GM12865 (cell line): Measurements from ENCODE around the gene TNFSF13B.
A peak's percentile ranks its signal among the peaks of the same experiment; 100 is the strongest.
"Not testable (repeated sequence)": the region's sequence is repeated elsewhere in the genome, so short reads cannot be mapped to it uniquely, and the experiment has no call there.

Source experiments
- DNase-seq: peaks from one replicate; pipeline ENCODE4 v3.0.0; 2010; ENCODE audit warnings: low read depth
- H3K4me3 ChIP-seq: 2 replicates; pipeline ENCODE4 v1.5.1; 2011; ENCODE audit warnings: mild to moderate bottlenecking, low read depth, low read length, control low read depth
- CTCF ChIP-seq: IDR thresholded peaks from 2 replicates; pipeline ENCODE4 v1.5.1; 2011; ENCODE audit warnings: low read length, control low read depth, low read depth, inconsistent platforms; ENCODE audit not compliant: insufficient read depth; ENCODE audit errors: missing control alignments

Gene TNFSF13B

GRCh38 chr13:108304170-108305016 is 34.9 kb downstream of the TNFSF13B start:
- no peak for DNase-seq
- H3K4me3 ChIP-seq, result no peak overlapping the region
- TF ChIP-seq CTCF, result no peak

- H3K4me3 ChIP-seq, result no peak overlapping the region
- TF ChIP-seq CTCF, result no peak
- no peak for DNase-seq
These were observed 36.1 kb downstream of the TNFSF13B start for GRCh38 chr13:108305655-108306054.

GRCh38 chr13:108306860-108307259 is 37.3 kb downstream of the TNFSF13B start:
- no peak for TF ChIP-seq CTCF
- no peak for DNase-seq
- H3K4me3 ChIP-seq, result no peak overlapping the region

- DNase-seq, H3K4me3 ChIP-seq: not testable (repeated sequence)
These were observed 42.1 kb downstream of the TNFSF13B start for GRCh38 chr13:108311596-108311995.

- no peak overlapping the region for H3K4me3 ChIP-seq
- no peak for DNase-seq
- no peak for TF ChIP-seq CTCF
These were observed 43.9 kb downstream of the TNFSF13B start for GRCh38 chr13:108313382-108313781.

- H3K4me3 ChIP-seq, result no peak overlapping the region
- peak; percentile 40 for DNase-seq
- no peak for TF ChIP-seq CTCF
These were observed 45.8 kb downstream of the TNFSF13B start for GRCh38 chr13:108315273-108315672.

GRCh38 chr13:108315991-108316390 is 46.5 kb downstream of the TNFSF13B start:
- H3K4me3 ChIP-seq, result no peak overlapping the region
- DNase-seq, result no peak
- TF ChIP-seq CTCF, result no peak
